Tibial nerve (tissue), 3 donors: ENCODE data around the gene NFIA.

Source experiments
- CTCF ChIP-seq, 5 experiments: fragments of 200-600 bp in 3 of 5; fragments of 450-650 bp in 2 of 5; sonication (generic) in 3 of 5; IDR thresholded peaks; one replicate each; pipeline ENCODE4 v1.5.1; 2016 to 2019; ENCODE audit warnings: antibody characterized with exemption in 5 of 5, mild to moderate bottlenecking in 3 of 5, moderate library complexity in 2 of 5
- POLR2A ChIP-seq, 2 donors: fragments of 450-650 bp; IDR thresholded peaks; one replicate each; pipeline ENCODE4 v1.6.1; 2017; ENCODE audit warnings: antibody characterized with exemption in 2 of 2, mild to moderate bottlenecking in 2 of 2, moderate library complexity in 2 of 2

- TF ChIP-seq POLR2A (IDR thresholded peaks at IDR 0.05) (no peak), CTCF (IDR thresholded peaks at IDR 0.05) (no peak)
These were observed 236.2 kb downstream of the NFIA start for GRCh38 chr1:61318319-61319125.
